Caco-2 (cell line): ENCODE measurements around the gene MTHFD1L. TPM values are rescaled to one million over a fixed set of nuclear protein-coding genes. Genes with fewer than 3 reads are reported as not detected.

Experiments
- BruUV-seq: library from RNA; stranded (reverse); fragments of 400-500 nt; replicated peaks from 2 replicates; lab custom pipeline; 2021; lab: Mats Ljungman, UMichigan
- CTCF ChIA-PET: fragments of 300-600 bp; sonication (Branson Sonifier 250); formaldehyde crosslinking; loops from one replicate; lab custom pipeline; 2022; ENCODE audit warnings: antibody characterized with exemption; lab: Charles Lee
- POLR2A ChIA-PET: fragments of 300-600 bp; sonication (Branson Sonifier 250); formaldehyde crosslinking; loops from one replicate; lab custom pipeline; 2022; ENCODE audit warnings: antibody characterized with exemption; lab: Charles Lee
- DNase-seq, 2 experiments: peaks; one replicate each; pipeline versions ENCODE4 v3.0.0 to v3.0.0-alpha.2; 2020 to 2022
- H3K27me3 ChIP-seq: replicated peaks from 2 replicates; pipeline ENCODE4 v1.6.0; 2011; ENCODE audit warnings: low read length; ENCODE audit not compliant: control insufficient read depth, insufficient read depth
- H3K36me3 ChIP-seq: 2 replicates; pipeline ENCODE4 v1.5.1; 2011; ENCODE audit warnings: low read length; ENCODE audit not compliant: control insufficient read depth, insufficient read depth
- H3K4me1 ChIP-seq: fragments of 250-450 bp; sonication (Bioruptor Pico); 2 replicates; pipeline ENCODE4 v1.5.1; 2020; ENCODE audit warnings: mild to moderate bottlenecking
- H3K4me3 ChIP-seq: 2 replicates; pipeline ENCODE4 v1.5.1; 2011; ENCODE audit warnings: low read depth, mild to moderate bottlenecking, control low read depth, low read length
- H3K9me3 ChIP-seq: fragments of 250-450 bp; sonication (Bioruptor Pico); 2 replicates; pipeline ENCODE4 v1.5.1; 2020; ENCODE audit warnings: mild to moderate bottlenecking, moderate library complexity
- H3K27ac Mint-ChIP-seq: one replicate; pipeline ENCODE4 v1.8.0; 2022; ENCODE audit warnings: mixed read lengths; ENCODE audit not compliant: unreplicated experiment
- H3K27me3 Mint-ChIP-seq: one replicate; pipeline ENCODE4 v1.8.0; 2022; ENCODE audit warnings: mixed read lengths; ENCODE audit not compliant: insufficient read depth, unreplicated experiment
- H3K36me3 Mint-ChIP-seq: one replicate; pipeline ENCODE4 v1.8.0; 2022; ENCODE audit warnings: mild to moderate bottlenecking, mixed read lengths; ENCODE audit not compliant: insufficient read depth, unreplicated experiment
- H3K4me1 Mint-ChIP-seq: one replicate; pipeline ENCODE4 v1.8.0; 2022; ENCODE audit warnings: low read depth, mixed read lengths; ENCODE audit not compliant: unreplicated experiment
- H3K4me3 Mint-ChIP-seq: one replicate; pipeline ENCODE4 v1.8.0; 2022; ENCODE audit warnings: mild to moderate bottlenecking, moderate library complexity, mixed read lengths; ENCODE audit not compliant: unreplicated experiment
- H3K9me3 Mint-ChIP-seq: one replicate; pipeline ENCODE4 v1.8.0; 2022; ENCODE audit warnings: mixed read lengths; ENCODE audit not compliant: unreplicated experiment
- CTCF ChIP-seq, 2 experiments: fragments of 200-600 bp in 1 of 2; IDR thresholded peaks; 1 replicate in 1 of 2; 2 replicates in 1 of 2; pipeline versions ENCODE4 v1.5.1 to v1.8.0; 2011 to 2022; ENCODE audit warnings: antibody characterized with exemption in 1 of 2, control low read depth in 1 of 2, inconsistent platforms in 1 of 2, low read depth in 1 of 2, low read length in 1 of 2, mild to moderate bottlenecking in 1 of 2, moderate library complexity in 1 of 2; ENCODE audit not compliant: insufficient read depth in 1 of 2, severe bottlenecking in 1 of 2, unreplicated experiment in 1 of 2
- intact Hi-C: fragments of 100-400 bp; cut with micrococcal nuclease; formaldehyde crosslinking; loops from one replicate; pipeline ENCODE4 v1.10.0; 2022; ENCODE audit not compliant: unreplicated experiment
- total RNA-seq: library from RNA; stranded (reverse); gene quantifications from 2 replicates; pipeline ENCODE4 v1.2.3, GENCODE V29; 2022

The MTHFD1L gene
- total RNA-seq, 1 experiment from 2014 or later: 102 TPM

GRCh38 chr6:150937132-150937906, 71.8 kb downstream of the MTHFD1L start:
- intact Hi-C loops: no loop called here
- BruUV-seq: no TSS peak
- Histone ChIP-seq H3K9me3 (no peaks in the 10 kb centered on the region), H3K4me1 (no peaks in the 10 kb centered on the region; the same call in 1 of the 2 replicates), H3K36me3 (no peaks in the 10 kb centered on the region), H3K27me3 (no peaks in the 10 kb centered on the region), H3K4me3 (no peak overlapping the region)
- no peak for TF ChIP-seq CTCF (IDR thresholded peaks at IDR 0.05; ENCODE audit: insufficient read depth in 1 of 2, low read depth in 1 of 2, low read length in 1 of 2, severe bottlenecking in 1 of 2, unreplicated experiment in 1 of 2)
- ChIA-PET POLR2A (no interaction called here), CTCF (interaction anchor here (0.8 kb wide), 1 partner anchor 46 kb away, joined by 3 read pairs; no protein-coding TSS in a partner anchor)
- Mint-ChIP-seq H3K9me3 (no peaks in the 10 kb centered on the region), H3K4me1 (peaks cover 18% of the 10 kb centered on the region), H3K36me3 (peaks cover 72% of the 10 kb centered on the region), H3K27me3 (no peaks in the 10 kb centered on the region), H3K27ac (no peak overlapping the region), H3K4me3 (no peak overlapping the region)
- no peak for DNase-seq

GRCh38 chr6:150939399-150939798, 73.9 kb downstream of the MTHFD1L start:
- Mint-ChIP-seq H3K27ac (no peak overlapping the region), H3K27me3 (no peaks in the 10 kb centered on the region)

GRCh38 chr6:150940941-150941340, 75.4 kb downstream of the MTHFD1L start:
- CTCF ChIA-PET: no interaction called here
- no peaks in the 10 kb centered on the region for H3K36me3 ChIP-seq
- Mint-ChIP-seq H3K4me1 (no peaks in the 10 kb centered on the region), H3K36me3 (peaks cover 72% of the 10 kb centered on the region), H3K9me3 (no peaks in the 10 kb centered on the region), H3K27me3 (no peaks in the 10 kb centered on the region), H3K4me3 (no peak overlapping the region), H3K27ac (no peak overlapping the region)
- no peaks in the 10 kb centered on the region for H3K27me3 ChIP-seq
- no peak for TF ChIP-seq CTCF (IDR thresholded peaks at IDR 0.05; ENCODE audit: insufficient read depth in 1 of 2, low read depth in 1 of 2, low read length in 1 of 2, severe bottlenecking in 1 of 2, unreplicated experiment in 1 of 2)
- H3K4me3 ChIP-seq: no peak overlapping the region
- H3K4me1 ChIP-seq: no peaks in the 10 kb centered on the region
- no peaks in the 10 kb centered on the region for H3K9me3 ChIP-seq
- POLR2A ChIA-PET: no interaction called here
- intact Hi-C loops: no loop called here
- BruUV-seq: no TSS peak
- DNase-seq: no peak

More at GRCh38 chr6:150939399-150939798, 73.9 kb downstream of the MTHFD1L start:
- BruUV-seq: no TSS peak
- H3K36me3 ChIP-seq: no peaks in the 10 kb centered on the region
- Mint-ChIP-seq H3K9me3 (no peaks in the 10 kb centered on the region), H3K36me3 (peaks cover 64% of the 10 kb centered on the region), H3K4me3 (no peak overlapping the region), H3K4me1 (peaks cover 2% of the 10 kb centered on the region)
- no peak overlapping the region for H3K4me3 ChIP-seq
- ChIA-PET CTCF (interaction anchor here (1.5 kb wide), 1 partner anchor 48 kb away, joined by 3 read pairs; no protein-coding TSS in a partner anchor), POLR2A (no interaction called here)
- DNase-seq: no peak
- no peaks in the 10 kb centered on the region for H3K27me3 ChIP-seq
- no peaks in the 10 kb centered on the region for H3K9me3 ChIP-seq
- H3K4me1 ChIP-seq: no peaks in the 10 kb centered on the region
- intact Hi-C loops: no loop called here
- no peak for TF ChIP-seq CTCF (IDR thresholded peaks at IDR 0.05; ENCODE audit: insufficient read depth in 1 of 2, low read depth in 1 of 2, low read length in 1 of 2, severe bottlenecking in 1 of 2, unreplicated experiment in 1 of 2)
